ENCODE measurements around the gene GALNTL6. TPM values are rescaled to one million over a fixed set of nuclear protein-coding genes. Genes with fewer than 3 reads are reported as not detected.

GALNTL6 gene
- total RNA-seq, 1 donor from 2014 or later, result 2.1 TPM

DNA sequence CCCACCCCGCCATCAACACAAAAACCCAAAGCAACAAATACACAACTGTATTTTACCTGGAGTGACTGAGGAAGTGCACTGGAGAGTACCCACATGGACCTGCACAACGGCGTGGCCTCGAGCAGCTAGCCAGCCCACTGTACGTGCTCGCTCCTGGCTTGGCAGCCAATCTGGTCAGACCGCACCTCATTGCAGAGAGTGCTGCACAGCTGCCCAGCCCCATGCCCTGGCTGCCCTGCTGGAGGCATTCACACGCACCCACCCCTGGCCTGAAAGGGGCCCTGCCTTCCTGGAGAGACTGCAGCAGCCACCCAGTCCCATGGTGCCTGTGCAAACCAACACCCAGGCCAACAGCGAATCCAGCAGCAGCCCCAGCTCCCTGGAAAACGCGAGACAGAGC lies 116.3 kb downstream of the GALNTL6 start:
- H3K4me3 ChIP-seq (ENCODE audit: low read length in 3 of 3), result no peak overlapping the region
- H3K4me1 ChIP-seq (ENCODE audit: control insufficient read depth in 3 of 3, insufficient read depth in 3 of 3, low read length in 3 of 3), result no peaks in the 10 kb centered on the region
- H3K9ac ChIP-seq (ENCODE audit: low read depth in 1 of 3, low read length in 3 of 3), result no peak overlapping the region
- H3K36me3 ChIP-seq (ENCODE audit: control insufficient read depth in 3 of 3, insufficient read depth in 3 of 3, low read length in 3 of 3), result no peaks in the 10 kb centered on the region
- H3K27ac ChIP-seq (ENCODE audit: low read depth, low read length), result no peak overlapping the region
- no peaks in the 10 kb centered on the region for H3K27me3 ChIP-seq (ENCODE audit: control insufficient read depth in 3 of 3, insufficient read depth in 3 of 3, low read length in 3 of 3)
- no peaks in the 10 kb centered on the region for H3K9me3 ChIP-seq (ENCODE audit: control insufficient read depth in 3 of 3, low read length in 3 of 3)

DNA sequence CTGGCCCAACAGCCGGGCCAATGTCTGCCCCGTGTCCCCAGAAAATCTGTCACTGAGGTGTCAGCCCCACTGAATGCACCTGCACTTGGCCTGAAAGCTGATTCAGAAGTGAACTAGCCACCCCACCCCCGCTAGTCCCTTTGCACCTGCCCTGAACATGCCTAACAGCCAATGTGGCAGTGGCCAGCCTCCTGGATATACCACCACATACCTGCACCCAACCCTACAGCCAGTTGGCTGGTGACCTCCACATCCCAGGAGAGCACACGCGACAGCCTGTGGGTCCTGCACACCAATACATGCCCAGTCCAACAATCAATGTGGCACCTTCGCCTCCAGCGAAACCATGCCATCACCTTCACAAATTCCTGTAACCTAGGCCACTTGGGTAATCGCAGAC lies 116.7 kb downstream of the GALNTL6 start:
- Histone ChIP-seq H3K27ac (ENCODE audit: low read depth, low read length) (no peak overlapping the region), H3K9ac (ENCODE audit: low read depth in 1 of 3, low read length in 3 of 3) (no peak overlapping the region), H3K36me3 (ENCODE audit: control insufficient read depth in 3 of 3, insufficient read depth in 3 of 3, low read length in 3 of 3) (no peaks in the 10 kb centered on the region), H3K27me3 (ENCODE audit: control insufficient read depth in 3 of 3, insufficient read depth in 3 of 3, low read length in 3 of 3) (no peaks in the 10 kb centered on the region), H3K4me3 (ENCODE audit: low read length in 3 of 3) (no peak overlapping the region), H3K4me1 (ENCODE audit: control insufficient read depth in 3 of 3, insufficient read depth in 3 of 3, low read length in 3 of 3) (no peaks in the 10 kb centered on the region), H3K9me3 (ENCODE audit: control insufficient read depth in 3 of 3, low read length in 3 of 3) (no peaks in the 10 kb centered on the region)

DNA sequence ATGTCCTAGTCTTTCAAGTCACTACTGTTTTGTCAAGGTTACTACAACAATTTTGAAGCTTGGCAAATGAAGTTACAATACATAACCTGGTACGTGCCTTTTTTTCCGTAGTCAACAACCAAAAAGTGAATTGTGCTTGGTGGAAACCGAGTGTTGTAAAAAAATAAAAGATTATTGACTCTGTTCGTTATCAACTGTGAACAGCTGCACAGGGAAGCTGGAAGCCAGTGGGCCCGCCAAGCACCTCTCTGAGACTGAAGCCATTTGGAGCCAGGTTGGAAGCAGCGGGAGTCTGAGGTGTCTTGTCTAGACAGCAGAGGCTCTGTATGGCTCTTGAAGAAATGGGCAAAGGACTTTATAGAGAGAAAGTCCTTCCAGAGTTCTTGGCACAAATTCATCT lies 119.0 kb downstream of the GALNTL6 start:
- H3K27ac ChIP-seq (ENCODE audit: low read depth, low read length), result no peak overlapping the region
- no peak overlapping the region for H3K9ac ChIP-seq (ENCODE audit: low read depth in 1 of 3, low read length in 3 of 3)
- no peak overlapping the region for H3K4me3 ChIP-seq (ENCODE audit: low read length in 3 of 3)
- H3K36me3 ChIP-seq (ENCODE audit: control insufficient read depth in 3 of 3, insufficient read depth in 3 of 3, low read length in 3 of 3), result no peaks in the 10 kb centered on the region
- no peaks in the 10 kb centered on the region for H3K9me3 ChIP-seq (ENCODE audit: control insufficient read depth in 3 of 3, low read length in 3 of 3)
- H3K4me1 ChIP-seq (ENCODE audit: control insufficient read depth in 3 of 3, insufficient read depth in 3 of 3, low read length in 3 of 3), result no peaks in the 10 kb centered on the region
- H3K27me3 ChIP-seq (ENCODE audit: control insufficient read depth in 3 of 3, insufficient read depth in 3 of 3, low read length in 3 of 3), result no peaks in the 10 kb centered on the region

DNA sequence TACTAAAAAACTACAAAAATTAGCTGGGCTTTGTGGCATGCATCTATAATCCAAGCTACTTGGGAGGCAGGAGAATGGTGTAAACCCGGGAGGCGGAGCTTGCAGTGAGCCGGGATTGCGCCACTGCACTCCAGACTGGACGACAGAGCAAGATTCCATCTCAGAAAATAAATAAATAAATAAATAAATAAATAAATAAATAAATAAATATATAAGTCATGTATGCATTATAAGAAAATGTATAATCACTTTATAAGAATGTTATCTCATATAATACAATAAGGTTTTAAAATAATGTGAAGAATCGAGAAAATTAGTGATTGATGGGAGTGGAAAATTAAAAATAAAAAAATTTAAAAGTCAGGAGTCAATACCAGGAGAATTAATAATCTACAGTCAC lies 127.5 kb downstream of the GALNTL6 start:
- H3K9ac ChIP-seq (ENCODE audit: low read depth in 1 of 3, low read length in 3 of 3), result no peak overlapping the region
- no peaks in the 10 kb centered on the region for H3K27me3 ChIP-seq (ENCODE audit: control insufficient read depth in 3 of 3, insufficient read depth in 3 of 3, low read length in 3 of 3)
- no peaks in the 10 kb centered on the region for H3K4me1 ChIP-seq (ENCODE audit: control insufficient read depth in 3 of 3, insufficient read depth in 3 of 3, low read length in 3 of 3)
- no peak overlapping the region for H3K27ac ChIP-seq (ENCODE audit: low read depth, low read length)
- no peaks in the 10 kb centered on the region for H3K9me3 ChIP-seq (ENCODE audit: control insufficient read depth in 3 of 3, low read length in 3 of 3)
- no peaks in the 10 kb centered on the region for H3K36me3 ChIP-seq (ENCODE audit: control insufficient read depth in 3 of 3, insufficient read depth in 3 of 3, low read length in 3 of 3)
- H3K4me3 ChIP-seq (ENCODE audit: low read length in 3 of 3), result no peak overlapping the region

DNA sequence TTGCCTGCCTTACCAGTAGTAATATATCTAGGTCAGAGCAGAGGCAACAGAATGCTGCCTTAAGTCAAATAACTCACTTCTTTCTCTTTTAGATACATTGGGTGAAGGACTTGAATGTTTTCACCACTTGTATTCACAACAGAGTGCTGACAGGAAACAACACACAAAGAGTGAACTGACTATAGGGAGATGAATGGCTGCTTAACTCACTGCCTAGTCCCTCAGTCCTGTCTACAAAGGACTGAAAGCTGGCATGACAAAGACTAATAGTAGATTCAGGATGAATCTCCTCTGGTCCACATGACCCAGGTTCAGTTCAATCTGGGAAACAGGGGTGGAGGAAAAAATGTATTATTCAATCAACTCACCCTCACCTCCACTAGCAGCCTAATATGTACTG lies 134.2 kb downstream of the GALNTL6 start:
- H3K9ac ChIP-seq (ENCODE audit: low read depth in 1 of 3, low read length in 3 of 3), result no peak overlapping the region

DNA sequence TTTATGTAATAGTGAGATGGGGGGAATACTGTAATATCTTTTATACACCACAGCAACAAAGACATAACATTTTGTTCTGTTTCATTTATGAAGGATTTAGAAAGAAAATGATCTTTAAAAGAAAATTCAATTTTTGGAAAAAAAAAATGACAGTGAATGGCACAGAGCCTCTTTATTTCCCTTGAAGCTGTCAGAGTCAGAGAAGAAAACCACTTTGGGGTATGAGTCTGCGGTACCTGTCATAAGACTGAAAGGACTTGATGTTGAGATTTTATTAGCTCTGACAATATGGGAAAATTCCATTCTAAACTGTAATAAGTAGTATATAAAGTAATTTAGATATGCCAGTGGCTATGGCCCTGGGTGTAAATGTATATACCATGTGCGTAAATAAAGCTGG lies 134.8 kb downstream of the GALNTL6 start:
- H3K36me3 ChIP-seq (ENCODE audit: control insufficient read depth in 3 of 3, insufficient read depth in 3 of 3, low read length in 3 of 3), result no peaks in the 10 kb centered on the region
- no peak overlapping the region for H3K9ac ChIP-seq (ENCODE audit: low read depth in 1 of 3, low read length in 3 of 3)
- no peak overlapping the region for H3K27ac ChIP-seq (ENCODE audit: low read depth, low read length)
- H3K4me1 ChIP-seq (ENCODE audit: control insufficient read depth in 3 of 3, insufficient read depth in 3 of 3, low read length in 3 of 3), result no peaks in the 10 kb centered on the region
- H3K27me3 ChIP-seq (ENCODE audit: control insufficient read depth in 3 of 3, insufficient read depth in 3 of 3, low read length in 3 of 3), result no peaks in the 10 kb centered on the region
- H3K9me3 ChIP-seq (ENCODE audit: control insufficient read depth in 3 of 3, low read length in 3 of 3), result no peaks in the 10 kb centered on the region
- no peak overlapping the region for H3K4me3 ChIP-seq (ENCODE audit: low read length in 3 of 3)

More for the DNA sequence above, 134.2 kb downstream of the GALNTL6 start:
- H3K27me3 ChIP-seq (ENCODE audit: control insufficient read depth in 3 of 3, insufficient read depth in 3 of 3, low read length in 3 of 3), result no peaks in the 10 kb centered on the region
- H3K4me1 ChIP-seq (ENCODE audit: control insufficient read depth in 3 of 3, insufficient read depth in 3 of 3, low read length in 3 of 3), result no peaks in the 10 kb centered on the region
- H3K27ac ChIP-seq (ENCODE audit: low read depth, low read length), result no peak overlapping the region
- no peak overlapping the region for H3K4me3 ChIP-seq (ENCODE audit: low read length in 3 of 3)
- no peaks in the 10 kb centered on the region for H3K9me3 ChIP-seq (ENCODE audit: control insufficient read depth in 3 of 3, low read length in 3 of 3)
- H3K36me3 ChIP-seq (ENCODE audit: control insufficient read depth in 3 of 3, insufficient read depth in 3 of 3, low read length in 3 of 3), result no peaks in the 10 kb centered on the region

DNA sequence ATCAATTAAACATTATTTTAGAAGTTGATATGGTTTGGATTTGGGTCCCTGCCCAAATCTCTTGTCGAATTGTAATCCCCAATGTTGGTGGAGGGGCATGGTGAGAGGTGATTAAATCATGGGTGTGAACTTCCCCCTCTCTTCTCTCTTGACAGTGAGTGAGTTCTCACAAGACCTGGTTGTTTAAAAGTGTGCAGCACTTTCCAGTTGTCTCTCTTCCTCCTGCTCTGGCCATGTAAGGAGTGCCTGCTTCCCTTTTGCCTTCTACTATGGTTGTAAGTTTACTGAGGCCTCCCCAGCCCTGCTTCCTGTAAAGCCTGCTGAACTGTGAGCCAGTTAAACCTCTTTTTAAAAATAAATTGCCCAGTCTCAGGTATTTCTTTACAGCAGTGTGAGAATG lies 141.4 kb downstream of the GALNTL6 start:
- Histone ChIP-seq H3K9ac (ENCODE audit: low read depth in 1 of 3, low read length in 3 of 3) (no peak overlapping the region), H3K36me3 (ENCODE audit: control insufficient read depth in 3 of 3, insufficient read depth in 3 of 3, low read length in 3 of 3) (no peaks in the 10 kb centered on the region), H3K27me3 (ENCODE audit: control insufficient read depth in 3 of 3, insufficient read depth in 3 of 3, low read length in 3 of 3) (no peaks in the 10 kb centered on the region), H3K4me3 (ENCODE audit: low read length in 3 of 3) (no peak overlapping the region), H3K27ac (ENCODE audit: low read depth, low read length) (no peak overlapping the region), H3K4me1 (ENCODE audit: control insufficient read depth in 3 of 3, insufficient read depth in 3 of 3, low read length in 3 of 3) (no peaks in the 10 kb centered on the region), H3K9me3 (ENCODE audit: control insufficient read depth in 3 of 3, low read length in 3 of 3) (no peaks in the 10 kb centered on the region)

DNA sequence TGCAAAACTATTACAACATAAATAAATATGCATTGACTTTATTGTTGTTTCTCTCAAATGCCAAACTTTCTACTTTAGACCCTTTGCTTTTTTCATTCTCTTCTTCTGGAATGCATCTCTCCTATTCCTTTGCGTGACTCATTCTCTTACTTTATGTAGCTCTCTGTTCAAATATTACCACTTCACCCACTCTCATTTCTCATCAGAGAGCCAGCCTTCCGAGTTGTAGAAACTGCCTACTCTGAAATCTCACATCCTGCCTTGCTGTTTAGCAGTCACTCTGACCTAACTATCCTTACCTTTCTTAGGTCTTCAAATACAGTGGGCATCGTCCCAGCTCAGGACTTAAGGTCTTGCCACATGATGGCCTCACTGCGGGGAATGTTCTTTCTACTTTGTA lies 143.5 kb downstream of the GALNTL6 start:
- H3K36me3 ChIP-seq (ENCODE audit: control insufficient read depth in 3 of 3, insufficient read depth in 3 of 3, low read length in 3 of 3), result no peaks in the 10 kb centered on the region
- H3K27ac ChIP-seq (ENCODE audit: low read depth, low read length), result no peak overlapping the region
- no peaks in the 10 kb centered on the region for H3K4me1 ChIP-seq (ENCODE audit: control insufficient read depth in 3 of 3, insufficient read depth in 3 of 3, low read length in 3 of 3)
- no peak overlapping the region for H3K4me3 ChIP-seq (ENCODE audit: low read length in 3 of 3)
- H3K9ac ChIP-seq (ENCODE audit: low read depth in 1 of 3, low read length in 3 of 3), result no peak overlapping the region
- no peaks in the 10 kb centered on the region for H3K27me3 ChIP-seq (ENCODE audit: control insufficient read depth in 3 of 3, insufficient read depth in 3 of 3, low read length in 3 of 3)
- no peaks in the 10 kb centered on the region for H3K9me3 ChIP-seq (ENCODE audit: control insufficient read depth in 3 of 3, low read length in 3 of 3)

DNA sequence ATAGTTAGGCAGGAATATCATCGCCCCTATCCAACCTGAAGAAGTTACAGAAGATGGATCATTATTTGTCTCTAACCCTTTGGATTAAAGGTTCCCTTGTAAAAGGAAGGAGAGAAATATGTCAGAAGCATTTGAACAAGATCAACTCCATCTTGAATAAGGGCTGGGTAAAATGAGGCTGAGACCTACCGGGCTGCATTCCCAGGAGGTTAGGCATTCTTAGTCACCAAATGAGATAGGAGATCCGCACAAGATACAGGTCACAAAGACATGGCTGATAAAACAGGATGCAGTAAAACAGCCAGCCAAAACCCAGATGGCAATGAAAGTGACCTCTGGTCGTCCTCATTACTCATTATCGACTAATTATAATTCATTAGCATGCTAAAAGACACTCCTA lies 148.9 kb downstream of the GALNTL6 start:
- Histone ChIP-seq H3K27me3 (ENCODE audit: control insufficient read depth in 3 of 3, insufficient read depth in 3 of 3, low read length in 3 of 3) (no peaks in the 10 kb centered on the region), H3K9ac (ENCODE audit: low read depth in 1 of 3, low read length in 3 of 3) (no peak overlapping the region), H3K36me3 (ENCODE audit: control insufficient read depth in 3 of 3, insufficient read depth in 3 of 3, low read length in 3 of 3) (no peaks in the 10 kb centered on the region), H3K4me3 (ENCODE audit: low read length in 3 of 3) (no peak overlapping the region), H3K4me1 (ENCODE audit: control insufficient read depth in 3 of 3, insufficient read depth in 3 of 3, low read length in 3 of 3) (no peaks in the 10 kb centered on the region), H3K9me3 (ENCODE audit: control insufficient read depth in 3 of 3, low read length in 3 of 3) (no peaks in the 10 kb centered on the region), H3K27ac (ENCODE audit: low read depth, low read length) (no peak overlapping the region)

DNA sequence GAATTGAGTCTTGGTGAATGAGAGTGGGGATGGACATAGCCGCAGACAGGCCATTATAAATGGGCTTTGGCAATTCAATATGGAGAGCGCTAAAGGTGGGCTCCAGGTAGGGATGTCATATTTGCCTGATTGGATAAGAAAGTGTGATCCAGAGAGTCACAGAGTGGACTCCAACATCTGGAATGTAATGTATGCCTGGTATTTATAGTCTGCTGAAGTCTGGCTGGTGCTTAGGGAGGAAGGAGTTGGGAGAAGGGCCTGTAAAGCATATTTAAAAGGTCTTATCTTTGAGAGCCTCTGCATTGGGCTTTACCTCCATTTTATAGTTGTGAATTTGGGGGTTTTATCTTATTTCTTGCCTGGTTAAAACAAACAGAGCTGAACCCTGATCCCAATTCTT lies 153.2 kb downstream of the GALNTL6 start:
- Histone ChIP-seq H3K4me3 (ENCODE audit: low read length in 3 of 3) (no peak overlapping the region), H3K27me3 (ENCODE audit: control insufficient read depth in 3 of 3, insufficient read depth in 3 of 3, low read length in 3 of 3) (no peaks in the 10 kb centered on the region), H3K4me1 (ENCODE audit: control insufficient read depth in 3 of 3, insufficient read depth in 3 of 3, low read length in 3 of 3) (no peaks in the 10 kb centered on the region), H3K36me3 (ENCODE audit: control insufficient read depth in 3 of 3, insufficient read depth in 3 of 3, low read length in 3 of 3) (no peaks in the 10 kb centered on the region), H3K27ac (ENCODE audit: low read depth, low read length) (no peak overlapping the region), H3K9ac (ENCODE audit: low read depth in 1 of 3, low read length in 3 of 3) (no peak overlapping the region), H3K9me3 (ENCODE audit: control insufficient read depth in 3 of 3, low read length in 3 of 3) (no peaks in the 10 kb centered on the region)

DNA sequence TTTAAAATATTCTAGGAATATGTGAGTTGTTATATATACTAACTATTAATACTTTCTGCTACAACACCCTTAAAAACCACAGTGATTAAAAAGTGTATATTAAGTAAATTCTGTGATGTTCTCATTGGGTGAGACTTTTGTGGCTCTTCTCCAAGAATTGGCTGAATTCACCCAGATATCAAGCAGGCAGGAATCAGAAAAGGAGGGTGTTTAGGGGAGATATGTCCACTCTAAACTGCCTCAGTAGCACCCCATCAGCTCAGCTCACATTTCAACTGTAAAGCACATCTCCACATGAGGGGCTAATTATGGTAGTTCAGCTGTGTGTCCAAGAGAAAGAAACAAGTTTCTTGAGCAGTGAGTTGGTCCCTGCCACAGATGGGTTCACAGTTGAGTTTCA lies 165.0 kb downstream of the GALNTL6 start:
- Histone ChIP-seq H3K4me3 (ENCODE audit: low read length in 3 of 3) (no peak overlapping the region), H3K9me3 (ENCODE audit: control insufficient read depth in 3 of 3, low read length in 3 of 3) (no peaks in the 10 kb centered on the region), H3K27ac (ENCODE audit: low read depth, low read length) (no peak overlapping the region), H3K9ac (ENCODE audit: low read depth in 1 of 3, low read length in 3 of 3) (no peak overlapping the region), H3K27me3 (ENCODE audit: control insufficient read depth in 3 of 3, insufficient read depth in 3 of 3, low read length in 3 of 3) (no peaks in the 10 kb centered on the region), H3K4me1 (ENCODE audit: control insufficient read depth in 3 of 3, insufficient read depth in 3 of 3, low read length in 3 of 3) (no peaks in the 10 kb centered on the region), H3K36me3 (ENCODE audit: control insufficient read depth in 3 of 3, insufficient read depth in 3 of 3, low read length in 3 of 3) (no peaks in the 10 kb centered on the region)

Measured in skeletal muscle tissue (tissue), 4 donors.